ENCODE results near the gene ANGPTL8.

Gene ANGPTL8

GRCh38 chr19:11261431-11261970 is 22.1 kb downstream of the ANGPTL8 start:
- no peak for DNase-seq (ENCODE audit: low read depth in 2 of 2)

GRCh38 chr19:11261971-11262839 is 22.8 kb downstream of the ANGPTL8 start, which contains the start of gene DOCK6:
DOCK6 (minus strand) TSS chr19:11262524; CDS start chr19:11262440, 84 bp downstream.
- no peak for DNase-seq (ENCODE audit: low read depth in 2 of 2)

GRCh38 chr19:11263726-11264125 is 24.3 kb downstream of the ANGPTL8 start:
- no peak for DNase-seq (ENCODE audit: low read depth in 2 of 2)

GRCh38 chr19:11264452-11265176 is 25.2 kb downstream of the ANGPTL8 start:
- no peak for DNase-seq (ENCODE audit: low read depth in 2 of 2)

GRCh38 chr19:11265177-11265784 is 25.9 kb downstream of the ANGPTL8 start:
- DNase-seq (ENCODE audit: low read depth in 2 of 2) = no peak

GRCh38 chr19:11265785-11266236 is 26.4 kb downstream of the ANGPTL8 start:
- no peak for DNase-seq (ENCODE audit: low read depth in 2 of 2)

- DNase-seq (ENCODE audit: low read depth in 2 of 2) = no peak
These were observed 28.1 kb downstream of the ANGPTL8 start for GRCh38 chr19:11267316-11268085.

GRCh38 chr19:11268783-11269267 is 29.4 kb downstream of the ANGPTL8 start:
- DNase-seq (ENCODE audit: low read depth in 2 of 2) = no peak

GRCh38 chr19:11269408-11269807 is 30.0 kb downstream of the ANGPTL8 start:
- no peak for DNase-seq (ENCODE audit: low read depth in 2 of 2)

GRCh38 chr19:11273296-11273695 is 33.9 kb downstream of the ANGPTL8 start:
- no peak for DNase-seq (ENCODE audit: low read depth in 2 of 2)

- no peak for DNase-seq (ENCODE audit: low read depth in 2 of 2)
These were observed 34.6 kb downstream of the ANGPTL8 start for GRCh38 chr19:11273989-11274388.

GRCh38 chr19:11274533-11275086 is 35.2 kb downstream of the ANGPTL8 start:
- DNase-seq (ENCODE audit: low read depth in 2 of 2) = no peak

GRCh38 chr19:11278670-11279069 is 39.3 kb downstream of the ANGPTL8 start:
- no peak for DNase-seq (ENCODE audit: low read depth in 2 of 2)

GRCh38 chr19:11279505-11280236 is 40.3 kb downstream of the ANGPTL8 start:
- no peak for DNase-seq (ENCODE audit: low read depth in 2 of 2)

- no peak for DNase-seq (ENCODE audit: low read depth in 2 of 2)
These were observed 42.1 kb downstream of the ANGPTL8 start for GRCh38 chr19:11281356-11282049.

- no peak for DNase-seq (ENCODE audit: low read depth in 2 of 2)
These were observed 45.1 kb downstream of the ANGPTL8 start for GRCh38 chr19:11284515-11284914.

- DNase-seq (ENCODE audit: low read depth in 2 of 2) = no peak
These were observed 47.0 kb downstream of the ANGPTL8 start for GRCh38 chr19:11286312-11286974.

- no peak for DNase-seq (ENCODE audit: low read depth in 2 of 2)
These were observed 48.9 kb downstream of the ANGPTL8 start for GRCh38 chr19:11288349-11288748.

- no peak for DNase-seq (ENCODE audit: low read depth in 2 of 2)
These were observed 50.8 kb downstream of the ANGPTL8 start for GRCh38 chr19:11290256-11290655.

Measured in fibroblast of skin of left biceps (primary cell).